OCI-M2 (cell line): ENCODE data around the gene OTX1.
"Not testable (repeated sequence)": the region's sequence is repeated elsewhere in the genome, so short reads cannot be mapped to it uniquely, and the experiment has no call there.

Experiments used
- DNase-seq: peaks from one replicate; lab custom pipeline; 2025; ENCODE audit not compliant: unreplicated experiment; lab: John Stamatoyannopoulos, UW

Gene OTX1

GRCh38 chr2:63058921-63059792 is 8.5 kb downstream of the OTX1 start:
- no peak for DNase-seq

GRCh38 chr2:63059793-63060471 is 9.3 kb downstream of the OTX1 start:
- no peak for DNase-seq

GRCh38 chr2:63060472-63060991 is 9.9 kb downstream of the OTX1 start:
- no peak for DNase-seq

- DNase-seq, result no peak
These were observed 13.6 kb downstream of the OTX1 start for GRCh38 chr2:63064197-63064596.

- no peak for DNase-seq
These were observed 14.0 kb downstream of the OTX1 start for GRCh38 chr2:63064661-63065060.

GRCh38 chr2:63066265-63066664 is 15.6 kb downstream of the OTX1 start:
- no peak for DNase-seq

GRCh38 chr2:63066838-63067237 is 16.2 kb downstream of the OTX1 start:
- no peak for DNase-seq

GRCh38 chr2:63071664-63072063 is 21.0 kb downstream of the OTX1 start:
- DNase-seq, result no peak

GRCh38 chr2:63073994-63074393 is 23.4 kb downstream of the OTX1 start:
- DNase-seq, result no peak

GRCh38 chr2:63074399-63074798 is 23.8 kb downstream of the OTX1 start:
- not testable (repeated sequence) for DNase-seq

GRCh38 chr2:63078852-63079606 is 28.4 kb downstream of the OTX1 start:
- no peak for DNase-seq

- DNase-seq, result no peak
These were observed 30.8 kb downstream of the OTX1 start for GRCh38 chr2:63081404-63081803.

- no peak for DNase-seq
These were observed 36.1 kb downstream of the OTX1 start for GRCh38 chr2:63086687-63087086.

- no peak for DNase-seq
These were observed 41.8 kb downstream of the OTX1 start for GRCh38 chr2:63092401-63092800.

GRCh38 chr2:63092857-63093256 is 42.2 kb downstream of the OTX1 start:
- DNase-seq, result no peak

- no peak for DNase-seq
These were observed 42.9 kb downstream of the OTX1 start for GRCh38 chr2:63093502-63093901.

- no peak for DNase-seq
These were observed 45.9 kb downstream of the OTX1 start for GRCh38 chr2:63096491-63096890.

- DNase-seq, result no peak
These were observed 48.4 kb downstream of the OTX1 start for GRCh38 chr2:63099032-63099431.

GRCh38 chr2:63101954-63102353 is 51.3 kb downstream of the OTX1 start:
- no peak for DNase-seq

GRCh38 chr2:63104482-63104881 is 53.9 kb downstream of the OTX1 start:
- DNase-seq, result no peak
